Activated T-helper 2 cell treated with anti-CD3 and anti-CD28 coated beads, Interferon-gamma antibody, Interleukin-2, Interleukin-4, amounts not matched to agents 10 μg/mL and 5 μg/mL and 100 μg/mL, durations not matched to agents 14 hours and 24 hours and 36 hours (primary cell): ENCODE measurements around the gene SORBS2. TPM values are rescaled to one million over a fixed set of nuclear protein-coding genes. Genes with fewer than 3 reads are reported as not detected.

Experiments used
- DNase-seq: peaks from one replicate; pipeline ENCODE4 v3.0.0; 2021; ENCODE audit warnings: low spot score
- H3K27ac Mint-ChIP-seq: one replicate; pipeline ENCODE4 v1.8.0; 2021; ENCODE audit warnings: mixed read lengths
- H3K27me3 Mint-ChIP-seq: one replicate; pipeline ENCODE4 v1.8.0; 2021; ENCODE audit warnings: low read depth, mixed read lengths
- H3K36me3 Mint-ChIP-seq: one replicate; pipeline ENCODE4 v1.8.0; 2021; ENCODE audit warnings: low read depth, mixed read lengths
- H3K4me1 Mint-ChIP-seq: one replicate; pipeline ENCODE4 v1.8.0; 2021; ENCODE audit warnings: low read depth, mixed read lengths
- H3K4me3 Mint-ChIP-seq: one replicate; pipeline ENCODE4 v1.8.0; 2021; ENCODE audit warnings: low read depth, mild to moderate bottlenecking, moderate library complexity, mixed read lengths
- H3K9me3 Mint-ChIP-seq: one replicate; pipeline ENCODE4 v1.8.0; 2021; ENCODE audit warnings: mixed read lengths
- intact Hi-C: fragments of 100-400 bp; cut with micrococcal nuclease; formaldehyde crosslinking; loops from one replicate; pipeline ENCODE4 v1.15.1; 2023
- total RNA-seq: library from RNA; stranded (reverse); gene quantifications from 2 replicates; pipeline ENCODE4 v1.2.3, GENCODE V29; 2022

Gene SORBS2
- total RNA-seq, 1 donor from 2014 or later: not detected

- Mint-ChIP-seq H3K36me3 (no peaks in the 10 kb centered on the region), H3K9me3 (no peaks in the 10 kb centered on the region), H3K4me3 (no peak overlapping the region), H3K27ac (no peak overlapping the region), H3K4me1 (peaks cover 5% of the 10 kb centered on the region), H3K27me3 (no peaks in the 10 kb centered on the region)
- intact Hi-C loops: no loop called here
- DNase-seq: no peak
These were observed 140.5 kb downstream of the SORBS2 start for GRCh38 chr4:185671496-185671895.

GRCh38 chr4:185671066-185671465 is 140.9 kb downstream of the SORBS2 start:
- no peaks in the 10 kb centered on the region for H3K9me3 Mint-ChIP-seq
- H3K27me3 Mint-ChIP-seq: no peaks in the 10 kb centered on the region
- H3K27ac Mint-ChIP-seq: no peak overlapping the region
- peaks cover 5% of the 10 kb centered on the region for H3K4me1 Mint-ChIP-seq
- H3K36me3 Mint-ChIP-seq: no peaks in the 10 kb centered on the region
- no peak for DNase-seq
- intact Hi-C loops: no loop called here
- H3K4me3 Mint-ChIP-seq: no peak overlapping the region

GRCh38 chr4:185669288-185669687 is 142.7 kb downstream of the SORBS2 start:
- intact Hi-C loops: no loop called here
- Mint-ChIP-seq H3K9me3 (no peaks in the 10 kb centered on the region), H3K27ac (no peak overlapping the region), H3K4me3 (no peak overlapping the region), H3K36me3 (no peaks in the 10 kb centered on the region), H3K4me1 (peaks cover 2% of the 10 kb centered on the region), H3K27me3 (no peaks in the 10 kb centered on the region)
- DNase-seq: no peak

- intact Hi-C loops: no loop called here
- no peak for DNase-seq
- Mint-ChIP-seq H3K36me3 (no peaks in the 10 kb centered on the region), H3K27ac (no peak overlapping the region), H3K9me3 (no peaks in the 10 kb centered on the region), H3K4me3 (no peak overlapping the region), H3K4me1 (no peaks in the 10 kb centered on the region), H3K27me3 (no peaks in the 10 kb centered on the region)
These were observed 145.8 kb downstream of the SORBS2 start for GRCh38 chr4:185666156-185666555.

GRCh38 chr4:185665655-185666054 is 146.3 kb downstream of the SORBS2 start:
- Mint-ChIP-seq H3K9me3 (no peaks in the 10 kb centered on the region), H3K4me1 (no peaks in the 10 kb centered on the region), H3K4me3 (no peak overlapping the region), H3K27ac (no peak overlapping the region), H3K27me3 (no peaks in the 10 kb centered on the region), H3K36me3 (no peaks in the 10 kb centered on the region)
- DNase-seq: no peak
- intact Hi-C loops: no loop called here

GRCh38 chr4:185664481-185664880 is 147.5 kb downstream of the SORBS2 start:
- no peak for DNase-seq
- no peaks in the 10 kb centered on the region for H3K4me1 Mint-ChIP-seq
- H3K27me3 Mint-ChIP-seq: no peaks in the 10 kb centered on the region
- no peaks in the 10 kb centered on the region for H3K36me3 Mint-ChIP-seq
- no peak overlapping the region for H3K4me3 Mint-ChIP-seq
- intact Hi-C loops: no loop called here
- no peak overlapping the region for H3K27ac Mint-ChIP-seq
- H3K9me3 Mint-ChIP-seq: no peaks in the 10 kb centered on the region

GRCh38 chr4:185662030-185662778 is 149.8 kb downstream of the SORBS2 start:
- no peaks in the 10 kb centered on the region for H3K4me1 Mint-ChIP-seq

GRCh38 chr4:185660340-185660739 is 151.7 kb downstream of the SORBS2 start:
- DNase-seq: no peak
- Mint-ChIP-seq H3K27ac (no peak overlapping the region), H3K4me1 (no peaks in the 10 kb centered on the region), H3K27me3 (no peaks in the 10 kb centered on the region), H3K36me3 (no peaks in the 10 kb centered on the region), H3K9me3 (no peaks in the 10 kb centered on the region), H3K4me3 (no peak overlapping the region)
- intact Hi-C loops: no loop called here

More at GRCh38 chr4:185662030-185662778, 149.8 kb downstream of the SORBS2 start:
- intact Hi-C loops: no loop called here
- Mint-ChIP-seq H3K4me3 (no peak overlapping the region), H3K27me3 (no peaks in the 10 kb centered on the region), H3K36me3 (no peaks in the 10 kb centered on the region), H3K27ac (no peak overlapping the region), H3K9me3 (no peaks in the 10 kb centered on the region)
- DNase-seq: no peak

- H3K36me3 Mint-ChIP-seq: no peaks in the 10 kb centered on the region
- no peaks in the 10 kb centered on the region for H3K27me3 Mint-ChIP-seq
- DNase-seq: no peak
- no peak overlapping the region for H3K27ac Mint-ChIP-seq
- intact Hi-C loops: no loop called here
- H3K9me3 Mint-ChIP-seq: no peaks in the 10 kb centered on the region
- H3K4me1 Mint-ChIP-seq: no peaks in the 10 kb centered on the region
- H3K4me3 Mint-ChIP-seq: no peak overlapping the region
These were observed 154.3 kb downstream of the SORBS2 start for GRCh38 chr4:185657699-185658098.

GRCh38 chr4:185657183-185657582 is 154.8 kb downstream of the SORBS2 start:
- H3K4me1 Mint-ChIP-seq: no peaks in the 10 kb centered on the region
- no peak for DNase-seq
- no peaks in the 10 kb centered on the region for H3K9me3 Mint-ChIP-seq

GRCh38 chr4:185656467-185656931 is 155.5 kb downstream of the SORBS2 start:
- no peak for DNase-seq
- intact Hi-C loops: no loop called here
- no peaks in the 10 kb centered on the region for H3K27me3 Mint-ChIP-seq
- no peaks in the 10 kb centered on the region for H3K9me3 Mint-ChIP-seq
- no peaks in the 10 kb centered on the region for H3K36me3 Mint-ChIP-seq
- no peak overlapping the region for H3K27ac Mint-ChIP-seq
- H3K4me3 Mint-ChIP-seq: no peak overlapping the region
- H3K4me1 Mint-ChIP-seq: no peaks in the 10 kb centered on the region

More at GRCh38 chr4:185657183-185657582, 154.8 kb downstream of the SORBS2 start:
- no peaks in the 10 kb centered on the region for H3K36me3 Mint-ChIP-seq
- H3K27me3 Mint-ChIP-seq: no peaks in the 10 kb centered on the region
- intact Hi-C loops: no loop called here
- no peak overlapping the region for H3K4me3 Mint-ChIP-seq
- no peak overlapping the region for H3K27ac Mint-ChIP-seq

GRCh38 chr4:185654965-185655554 is 156.9 kb downstream of the SORBS2 start:
- Mint-ChIP-seq H3K4me3 (no peak overlapping the region), H3K9me3 (no peaks in the 10 kb centered on the region), H3K27ac (no peak overlapping the region), H3K27me3 (no peaks in the 10 kb centered on the region), H3K4me1 (no peaks in the 10 kb centered on the region), H3K36me3 (no peaks in the 10 kb centered on the region)
- no peak for DNase-seq
- intact Hi-C loops: no loop called here

GRCh38 chr4:185654311-185654710 is 157.7 kb downstream of the SORBS2 start:
- intact Hi-C loops: no loop called here
- Mint-ChIP-seq H3K4me1 (no peaks in the 10 kb centered on the region), H3K9me3 (no peaks in the 10 kb centered on the region), H3K36me3 (no peaks in the 10 kb centered on the region), H3K27ac (no peak overlapping the region), H3K27me3 (no peaks in the 10 kb centered on the region), H3K4me3 (no peak overlapping the region)
- DNase-seq: no peak
